BLaER1 treated with 17β-estradiol and CSF1 and Interleukin-3, amounts not matched to agents 10 nM and 100 nM (cell line): ENCODE results near the gene TOMM70.
"Not testable (repeated sequence)": the region's sequence is repeated elsewhere in the genome, so short reads cannot be mapped to it uniquely, and the experiment has no call there.

Experiments
- H3K27ac ChIP-seq, 11 experiments: shearing (Covaris generic); formaldehyde crosslinking; 2 replicates each; pipeline ENCODE4 v1.8.1; 2022
- H3K27me3 ChIP-seq, 11 experiments: shearing (Covaris generic); formaldehyde crosslinking; 2 replicates each; pipeline ENCODE4 v1.8.1; 2022
- H3K36me3 ChIP-seq, 11 experiments: shearing (Covaris generic); formaldehyde crosslinking; 2 replicates each; pipeline ENCODE4 v1.8.1; 2022
- H3K4me1 ChIP-seq, 10 experiments: shearing (Covaris generic); formaldehyde crosslinking; 2 replicates each; pipeline ENCODE4 v1.8.1; 2022
- H3K4me2 ChIP-seq, 11 experiments: shearing (Covaris generic); formaldehyde crosslinking; 2 replicates each; pipeline ENCODE4 v1.8.1; 2022
- H3K4me3 ChIP-seq, 10 experiments: shearing (Covaris generic); formaldehyde crosslinking; 2 replicates each; pipeline ENCODE4 v1.8.1; 2022
- H3K9ac ChIP-seq, 11 experiments: shearing (Covaris generic); formaldehyde crosslinking; 2 replicates each; pipeline ENCODE4 v1.8.1; 2022
- H3K9me3 ChIP-seq, 11 experiments: shearing (Covaris generic); formaldehyde crosslinking; replicated peaks in 1 of 11; 2 replicates each; pipeline ENCODE4 v1.8.1; 2022
- H4K20me1 ChIP-seq, 11 experiments: shearing (Covaris generic); formaldehyde crosslinking; 2 replicates each; pipeline ENCODE4 v1.8.1; 2022
- Cebpa-rat ChIP-seq, 11 experiments: shearing (Covaris generic); IDR thresholded peaks; 2 replicates each; pipeline ENCODE4 v1.8.1; 2022

The TOMM70 gene

GRCh38 chr3:100400780-100401673, at the start of gene TOMM70, which contains the start of gene LNP1:
TOMM70 (minus strand) TSS chr3:100401089; CDS start chr3:100400949, 140 bp downstream.
LNP1 (plus strand) TSS chr3:100401539; CDS start chr3:100429730, 28,191 bp downstream.
- Histone ChIP-seq H3K27me3 (no peaks in the 10 kb centered on the region), H3K9ac (peak within 1 kb of the TSS; percentile 85 to 92 (median 90)), H3K27ac (peak within 1 kb of the TSS; percentile 66 to 97 (median 88)), H3K4me3 (peak within 1 kb of the TSS; percentile 81 to 97 (median 92)), H3K9me3 (peaks cover 0 to 21% (median 12%) of the 10 kb centered on the region in 11 experiments; a peak in 14 of 22 replicates), H3K4me2 (peak within 1 kb of the TSS; percentile 87 to 99 (median 98)), H3K4me1 (peaks cover 41 to 56% (median 46%) of the 10 kb centered on the region in 10 experiments), H3K36me3 (peaks cover 0 to 19% (median 9%) of the 10 kb centered on the region in 11 experiments; a peak in 11 of 22 replicates), H4K20me1 (peaks cover 1 to 46% (median 42%) of the 10 kb centered on the region in 11 experiments; a peak in 19 of 22 replicates)
- TF ChIP-seq Cebpa-rat (IDR thresholded peaks at IDR 0.05): no peak

- no peaks in the 10 kb centered on the region for H4K20me1 ChIP-seq
- no peaks in the 10 kb centered on the region for H3K27me3 ChIP-seq
- H3K4me2 ChIP-seq: no peak overlapping the region
- no peak overlapping the region for H3K9ac ChIP-seq
- no peak overlapping the region for H3K27ac ChIP-seq
- no peak for TF ChIP-seq Cebpa-rat (IDR thresholded peaks at IDR 0.05)
- no peaks in the 10 kb centered on the region for H3K36me3 ChIP-seq
- no peak overlapping the region for H3K4me3 ChIP-seq
- no peaks in the 10 kb centered on the region for H3K4me1 ChIP-seq
- H3K9me3 ChIP-seq: peaks cover 12 to 29% (median 23%) of the 10 kb centered on the region in 11 experiments; a peak in 18 of 22 replicates
Observed at GRCh38 chr3:100449214-100449613, 48.3 kb upstream of the TOMM70 start.

- no peaks in the 10 kb centered on the region for H3K27me3 ChIP-seq
- no peak for TF ChIP-seq Cebpa-rat (IDR thresholded peaks at IDR 0.05)
- no peaks in the 10 kb centered on the region for H3K4me1 ChIP-seq
- peaks cover 18 to 39% (median 32%) of the 10 kb centered on the region in 11 experiments; a peak in 18 of 22 replicates for H3K9me3 ChIP-seq
- H4K20me1 ChIP-seq: no peaks in the 10 kb centered on the region
- no peak overlapping the region for H3K9ac ChIP-seq
- no peaks in the 10 kb centered on the region for H3K36me3 ChIP-seq
- no peak overlapping the region for H3K4me2 ChIP-seq
- H3K4me3 ChIP-seq: no peak overlapping the region
- H3K27ac ChIP-seq: no peak overlapping the region
Observed at GRCh38 chr3:100448079-100448478, 47.2 kb upstream of the TOMM70 start.

DNA sequence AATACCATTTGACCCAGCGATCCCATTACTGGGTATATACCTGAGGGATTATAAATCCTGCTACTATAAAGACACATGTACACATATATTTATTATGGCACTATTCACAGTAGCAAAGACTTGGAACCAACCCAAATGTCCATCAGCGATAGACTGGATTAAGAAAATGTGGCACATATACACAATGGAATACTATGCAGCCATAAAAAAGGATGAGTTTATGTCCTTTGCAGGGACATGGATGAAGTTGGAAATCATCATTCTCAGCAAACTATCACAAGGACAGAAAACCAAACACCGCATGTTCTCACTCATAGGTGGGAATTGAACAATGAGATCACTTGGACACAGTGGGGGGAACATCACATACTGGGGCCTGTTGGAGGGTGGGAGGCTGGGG, 46.2 kb upstream of the TOMM70 start:
- not testable (repeated sequence) for H3K27me3 ChIP-seq, H3K4me2 ChIP-seq, H4K20me1 ChIP-seq, H3K36me3 ChIP-seq, H3K27ac ChIP-seq, H3K9ac ChIP-seq, H3K4me1 ChIP-seq, H3K4me3 ChIP-seq
- peaks cover 18 to 39% (median 32%) of the 10 kb centered on the region in 11 experiments; a peak in 18 of 22 replicates for H3K9me3 ChIP-seq

- no peak overlapping the region for H3K4me2 ChIP-seq
- H3K9me3 ChIP-seq: peaks cover 18 to 39% (median 32%) of the 10 kb centered on the region in 11 experiments; a peak in 18 of 22 replicates
- H3K4me3 ChIP-seq: no peak overlapping the region
- H4K20me1 ChIP-seq: no peaks in the 10 kb centered on the region
- no peak overlapping the region for H3K9ac ChIP-seq
- no peaks in the 10 kb centered on the region for H3K27me3 ChIP-seq
- H3K4me1 ChIP-seq: no peaks in the 10 kb centered on the region
- TF ChIP-seq Cebpa-rat (IDR thresholded peaks at IDR 0.05): no peak
- H3K27ac ChIP-seq: no peak overlapping the region
- no peaks in the 10 kb centered on the region for H3K36me3 ChIP-seq
Observed at GRCh38 chr3:100443690-100444089, 42.8 kb upstream of the TOMM70 start.

- H3K9ac ChIP-seq: no peak overlapping the region
- H3K4me2 ChIP-seq: no peak overlapping the region
- H3K27me3 ChIP-seq: no peaks in the 10 kb centered on the region
- no peak for TF ChIP-seq Cebpa-rat (IDR thresholded peaks at IDR 0.05)
- no peaks in the 10 kb centered on the region for H3K4me1 ChIP-seq
- no peak overlapping the region for H3K4me3 ChIP-seq
- peaks cover 11 to 27% (median 19%) of the 10 kb centered on the region in 11 experiments; a peak in 18 of 22 replicates for H3K9me3 ChIP-seq
- H3K27ac ChIP-seq: no peak overlapping the region
- no peaks in the 10 kb centered on the region for H3K36me3 ChIP-seq
- H4K20me1 ChIP-seq: no peaks in the 10 kb centered on the region
Observed at GRCh38 chr3:100440895-100441294, 40.0 kb upstream of the TOMM70 start.

GRCh38 chr3:100438623-100438974, 37.7 kb upstream of the TOMM70 start:
- H4K20me1 ChIP-seq: no peaks in the 10 kb centered on the region
- H3K4me3 ChIP-seq: no peak overlapping the region
- no peaks in the 10 kb centered on the region for H3K4me1 ChIP-seq
- no peaks in the 10 kb centered on the region for H3K27me3 ChIP-seq
- H3K36me3 ChIP-seq: no peaks in the 10 kb centered on the region
- H3K27ac ChIP-seq: no peak overlapping the region
- H3K9me3 ChIP-seq: peaks cover 4 to 19% (median 13%) of the 10 kb centered on the region in 11 experiments; a peak in 21 of 22 replicates
- TF ChIP-seq Cebpa-rat (IDR thresholded peaks at IDR 0.05): no peak
- H3K9ac ChIP-seq: no peak overlapping the region
- H3K4me2 ChIP-seq: no peak overlapping the region

DNA sequence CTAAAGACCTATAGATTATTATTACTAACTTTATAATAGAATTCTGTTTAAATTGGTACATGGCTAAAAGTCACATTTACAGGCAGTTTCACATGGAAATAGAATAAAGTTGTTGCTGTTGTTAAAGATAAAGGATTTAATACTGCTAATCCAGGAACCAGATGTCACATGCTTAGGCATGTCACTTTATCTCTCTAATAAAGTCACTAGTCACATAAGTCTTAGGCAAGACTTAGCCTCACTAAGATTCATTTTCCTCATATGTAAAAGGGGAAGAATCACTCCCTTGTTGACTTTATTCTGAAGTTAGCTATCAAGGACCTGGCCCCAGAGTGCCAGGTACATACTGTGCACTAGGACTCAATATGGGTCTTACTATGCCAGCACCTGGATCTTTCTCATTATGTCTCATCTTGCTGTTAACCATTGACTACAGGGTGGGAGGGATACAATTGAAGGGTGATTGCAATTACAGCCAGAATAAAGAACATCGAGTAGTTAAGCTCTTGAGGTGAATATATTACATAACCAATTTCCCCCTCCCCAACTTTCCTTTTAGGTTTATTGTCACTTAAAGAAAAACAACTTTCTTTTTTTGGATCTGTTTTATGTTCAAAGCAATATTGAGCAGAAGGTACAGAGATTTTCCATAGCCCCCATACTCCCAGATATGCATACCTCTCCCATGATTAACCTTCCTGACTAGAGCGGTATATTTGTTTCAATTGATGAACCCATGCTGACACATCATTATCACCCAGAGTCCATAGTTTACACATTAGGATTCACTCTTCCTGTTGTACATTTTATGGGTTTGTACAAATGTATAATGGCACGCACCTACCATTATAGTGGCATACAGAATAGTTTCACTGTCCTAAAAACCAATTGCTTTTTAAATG, 37.1 kb upstream of the TOMM70 start:
- no peak overlapping the region for H3K4me3 ChIP-seq
- H3K4me1 ChIP-seq: no peaks in the 10 kb centered on the region
- H3K9me3 ChIP-seq: peaks cover 0 to 15% (median 10%) of the 10 kb centered on the region in 11 experiments; a peak in 17 of 22 replicates
- no peak overlapping the region for H3K27ac ChIP-seq
- no peak overlapping the region for H3K9ac ChIP-seq
- no peaks in the 10 kb centered on the region for H3K27me3 ChIP-seq
- no peak overlapping the region for H3K4me2 ChIP-seq
- no peak for TF ChIP-seq Cebpa-rat (IDR thresholded peaks at IDR 0.05)
- no peaks in the 10 kb centered on the region for H4K20me1 ChIP-seq
- H3K36me3 ChIP-seq: no peaks in the 10 kb centered on the region

GRCh38 chr3:100436951-100437350, 36.1 kb upstream of the TOMM70 start:
- H3K27ac ChIP-seq: no peak overlapping the region
- H3K36me3 ChIP-seq: no peaks in the 10 kb centered on the region
- H3K4me2 ChIP-seq: no peak overlapping the region
- H4K20me1 ChIP-seq: no peaks in the 10 kb centered on the region
- TF ChIP-seq Cebpa-rat (IDR thresholded peaks at IDR 0.05): no peak
- peaks cover 0 to 15% (median 10%) of the 10 kb centered on the region in 11 experiments; a peak in 17 of 22 replicates for H3K9me3 ChIP-seq
- H3K27me3 ChIP-seq: no peaks in the 10 kb centered on the region
- no peaks in the 10 kb centered on the region for H3K4me1 ChIP-seq
- H3K9ac ChIP-seq: no peak overlapping the region
- no peak overlapping the region for H3K4me3 ChIP-seq
